Heart right ventricle (tissue), 16 donors: ENCODE measurements around the gene DRAM1. TPM values are rescaled to one million over a fixed set of nuclear protein-coding genes. Genes with fewer than 3 reads are reported as not detected.

Experiments used
- ATAC-seq, 8 donors: fragments of 200-7000 bp; cut with Tn5 transposase; one replicate each; pipeline ENCODE4 v1.9.1; 2020; ENCODE audit warnings: mild to moderate bottlenecking in 8 of 8, moderate library complexity in 8 of 8, moderate number of reproducible peaks in 1 of 8
- DNase-seq, 2 donors: peaks; one replicate each; pipeline ENCODE4 v3.0.0-alpha.2; 2020
- H3K27ac ChIP-seq, 10 donors: fragments of 200-600 bp; sonication (generic) in 2 of 10; one replicate each; pipeline versions ENCODE4 v1.5.0 to v1.8.0; 2020 to 2022; ENCODE audit warnings: mild to moderate bottlenecking in 3 of 10
- H3K27me3 ChIP-seq, 7 donors: fragments of 200-600 bp; one replicate each; pipeline ENCODE4 v1.8.0; 2021 to 2022; ENCODE audit warnings: mild to moderate bottlenecking in 2 of 7
- H3K36me3 ChIP-seq, 9 donors: fragments of 200-600 bp; sonication (generic) in 1 of 9; one replicate each; pipeline versions ENCODE4 v1.5.0 to v1.8.0; 2020 to 2022; ENCODE audit warnings: mild to moderate bottlenecking in 2 of 9
- H3K4me1 ChIP-seq, 9 donors: fragments of 200-600 bp; sonication (generic) in 1 of 9; one replicate each; pipeline versions ENCODE4 v1.5.0 to v1.8.0; 2020 to 2022; ENCODE audit warnings: mild to moderate bottlenecking in 4 of 9
- H3K4me3 ChIP-seq, 10 donors: fragments of 200-600 bp; sonication (generic) in 2 of 10; one replicate each; pipeline versions ENCODE4 v1.5.0 to v1.8.0; 2020 to 2022; ENCODE audit warnings: mild to moderate bottlenecking in 7 of 10, moderate library complexity in 2 of 10
- H3K9me3 ChIP-seq, 11 donors: fragments of 200-600 bp in 10 of 11; sonication (generic) in 2 of 11; one replicate each; pipeline versions ENCODE4 v1.5.0 to v1.8.0; 2013 to 2022; ENCODE audit warnings: mild to moderate bottlenecking in 2 of 11, control low read depth in 1 of 11, moderate library complexity in 1 of 11
- CTCF ChIP-seq, 9 donors: fragments of 200-600 bp; sonication (generic) in 2 of 9; IDR thresholded peaks; one replicate each; pipeline versions ENCODE4 v1.5.0 to v1.8.0; 2021 to 2022; ENCODE audit warnings: antibody characterized with exemption in 9 of 9, mild to moderate bottlenecking in 5 of 9, moderate library complexity in 1 of 9
- WGBS, 2 donors: extraction: QIAGEN DNeasy Blood & Tissue Kit; methylation state at CpG; one replicate each; pipeline ENCODE4 v1.1.7; 2013; ENCODE audit warnings: inconsistent platforms in 1 of 2; 5-methylcytosine and 5-hydroxymethylcytosine counted together
- intact Hi-C, 10 donors: fragments of 100-400 bp; cut with DNase I; formaldehyde crosslinking; loops; one replicate each; pipeline versions ENCODE4 v1.11.1 to v1.14.2; 2022
- polyA plus RNA-seq, 2 donors: library from polyadenylated mRNA; stranded (reverse); fragments of 200-250 nt; gene quantifications; one replicate each; pipeline ENCODE4 v1.2.3, GENCODE V29; 2013
- total RNA-seq, 10 donors: library from RNA; stranded (reverse); fragmentation: NEBNext Ultra II Directional in 3 of 10; extraction: Animal tissue kit (Norgen Biotek cat#: 25700) in 3 of 10; gene quantifications; one replicate each; pipeline versions ENCODE4 v1.2.1 to v1.2.4, GENCODE V29; 2021 to 2023
- donor health status: Arrhythmogenic right ventricular cardiomyopathy.
- donor health status: ischemic (EF 13 %, LVEDD 7.1; RV severe dilation, severe dysfunction).
- donor health status: healthy with polysubstance abuse.
- donor health status: DM: no; HTN: yes; CAD: no.
- donor health status: DM: no; HTN: no; CAD: no.
- donor health status: ischemic (EF 25% LVEDD 6.9; RV normal size, moderate dysfunction).
- donor health status: ischemic (EF 25% LVEDD 5.7; RV mildly dilated, moderate dysfunction).
- donor health status: healthy.
- donor health status: DM: yes; HTN: yes; CAD: no.
- donor health status: Ischemic cardiomyopathy.
- donor health status: ischemic (EF 35%, LVEDD 5.7; RV mildly dilated, moderate dysfunction).
- donor health status: nonischemic (EF 11% LVEDD 7.7; RV severe dilation, severe dysfunction).
- donor health status: DM: yes; HTN: yes; CAD: no.
- donor health status: PGD.
- donor health status: ischemic (EF 29% LVEDD 5.4; RV normal size, mild dysfunction).
- donor health status: nonischemic (EF 23%, LVEDD 6.1; RV moderate dilation, normal function).

Gene DRAM1
- total and polyA plus RNA-seq, 12 donors: 2.4 to 19.6 (median 3.7) TPM

GRCh38 chr12:101830367-101831325 is 46.7 kb upstream of the DRAM1 start, which contains the start of gene GNPTAB:
Gene GNPTAB, minus strand, starts transcription at chr12:101830959. Its CDS starts 284 bp downstream, at chr12:101830675.
- no peaks in the 10 kb centered on the region for H3K36me3 ChIP-seq
- ATAC-seq: peak; percentile 98 to 100 (median 98)
- peak within 1 kb of the TSS; percentile 38 to 89 (median 87) for H3K27ac ChIP-seq
- peak; percentile 66 to 92 (median 81) for TF ChIP-seq CTCF (IDR thresholded peaks at IDR 0.05)
- no peaks in the 10 kb centered on the region for H3K27me3 ChIP-seq
- H3K4me1 ChIP-seq: peaks cover 0 to 44% (median 20%) of the 10 kb centered on the region in 9 donors
- peak within 1 kb of the TSS; percentile 74 to 95 (median 87) for H3K4me3 ChIP-seq
- peak; percentile 92 to 94 for DNase-seq
- 0% methylated on average over 83 to 96 of the region's 96 CpGs for WGBS, 2 donors
- intact Hi-C loops: loop anchor here in 9 of 10 donors (2.0 to 10.0 kb wide), 10 partner anchors 46 to 416 kb away; partner anchors contain the start of genes DRAM1 (in 2 of the 9) and CHPT1 (in 1 of the 9)
- H3K9me3 ChIP-seq: no peaks in the 10 kb centered on the region

GRCh38 chr12:101832030-101832429 is 45.4 kb upstream of the DRAM1 start:
- intact Hi-C loops: loop anchor here in 8 of 10 donors (5.0 to 10.0 kb wide), 6 partner anchors 45 to 417 kb away; partner anchors contain the start of genes CHPT1 (in 1 of the 8) and DRAM1 (in 1 of the 8)
- WGBS, 2 donors: 79 to 86% methylated on average over 1 of the region's 1 CpG
- Histone ChIP-seq H3K27ac (no peak overlapping the region), H3K4me1 (peaks cover 0 to 34% (median 17%) of the 10 kb centered on the region in 9 donors), H3K9me3 (no peaks in the 10 kb centered on the region), H3K27me3 (no peaks in the 10 kb centered on the region), H3K36me3 (no peaks in the 10 kb centered on the region), H3K4me3 (no peak overlapping the region)
- TF ChIP-seq CTCF (IDR thresholded peaks at IDR 0.05): no peak
- ATAC-seq: no peak
- DNase-seq: no peak

- ATAC-seq (no peak), DNase-seq (no peak)
- H3K4me1 ChIP-seq: peaks cover 0 to 15% (median 0%) of the 10 kb centered on the region in 9 donors
- no peaks in the 10 kb centered on the region for H3K9me3 ChIP-seq
- H3K27me3 ChIP-seq: peaks cover 0 to 3% (median 0%) of the 10 kb centered on the region in 7 donors
- H3K4me3 ChIP-seq: no peak overlapping the region
- 79 to 99% methylated on average over 3 of the region's 3 CpGs for WGBS, 2 donors
- TF ChIP-seq CTCF (IDR thresholded peaks at IDR 0.05): no peak
- intact Hi-C loops: loop anchor here in 8 of 10 donors (2.0 to 10.0 kb wide), 6 partner anchors 61 to 424 kb away; no protein-coding TSS in a partner anchor
- H3K36me3 ChIP-seq: no peaks in the 10 kb centered on the region
- no peak overlapping the region for H3K27ac ChIP-seq
Measured at GRCh38 chr12:101838628-101839323, 38.6 kb upstream of the DRAM1 start.
